SK-N-SH treated with all-trans-retinoic acid at 6 μM for 48 hours (cell line): Measurements from ENCODE around the gene ANKRD17.
"Not testable (repeated sequence)": the region's sequence is repeated elsewhere in the genome, so short reads cannot be mapped to it uniquely, and the experiment has no call there.

ENCODE experiments used
- ATAC-seq: fragments of 200-7000 bp; cut with Tn5 transposase; 3 replicates; pipeline ENCODE4 v1.9.1; 2020; ENCODE audit warnings: mild to moderate bottlenecking, moderate library complexity
- BACH2 ChIP-seq: fragments of 250-450 bp; sonication (Bioruptor Pico); IDR thresholded peaks from 2 replicates; pipeline ENCODE4 v1.9.0; 2021; ENCODE audit warnings: mild to moderate bottlenecking, borderline replicate concordance
- CSDC2 ChIP-seq: fragments of 250-450 bp; sonication (Bioruptor Pico); IDR thresholded peaks from 2 replicates; pipeline ENCODE4 v1.5.0; 2020; ENCODE audit warnings: mild to moderate bottlenecking, moderate library complexity
- ESRRG ChIP-seq: fragments of 250-450 bp; sonication (Bioruptor Pico); IDR thresholded peaks from 2 replicates; pipeline ENCODE4 v1.6.1; 2021; ENCODE audit warnings: mild to moderate bottlenecking
- ISL1 ChIP-seq: fragments of 250-450 bp; sonication (Bioruptor Pico); IDR thresholded peaks from 2 replicates; pipeline ENCODE4 v2.1.2; 2022; ENCODE audit warnings: mild to moderate bottlenecking, moderate library complexity
- OSR1 ChIP-seq: fragments of 250-450 bp; sonication (Bioruptor Pico); IDR thresholded peaks from 2 replicates; pipeline ENCODE4 v1.8.0; 2022; ENCODE audit warnings: moderate library complexity, mild to moderate bottlenecking, inconsistent platforms
- PPARA ChIP-seq: fragments of 250-450 bp; sonication (Bioruptor Pico); IDR thresholded peaks from 2 replicates; pipeline ENCODE4 v1.5.0; 2020; ENCODE audit warnings: mild to moderate bottlenecking, borderline replicate concordance
- RARB ChIP-seq: fragments of 250-450 bp; sonication (Bioruptor Pico); IDR thresholded peaks from 2 replicates; pipeline ENCODE4 v1.8.0; 2021; ENCODE audit warnings: mild to moderate bottlenecking, moderate library complexity
- SNAI2 ChIP-seq: fragments of 250-450 bp; sonication (Bioruptor Pico); IDR thresholded peaks from 2 replicates; pipeline ENCODE4 v1.5.0; 2020; ENCODE audit warnings: mild to moderate bottlenecking, moderate library complexity
- TCF4 ChIP-seq: fragments of 250-450 bp; sonication (Bioruptor Pico); IDR thresholded peaks from 2 replicates; pipeline ENCODE4 v1.8.0; 2021; ENCODE audit warnings: mild to moderate bottlenecking, moderate library complexity, borderline replicate concordance
- TOX ChIP-seq: fragments of 250-450 bp; sonication (Bioruptor Pico); IDR thresholded peaks from 2 replicates; pipeline ENCODE4 v1.8.0; 2021; ENCODE audit warnings: mild to moderate bottlenecking, moderate library complexity, borderline replicate concordance
- TSHZ2 ChIP-seq: fragments of 250-450 bp; sonication (Bioruptor Pico); IDR thresholded peaks from 2 replicates; pipeline ENCODE4 v1.5.0; 2020; ENCODE audit warnings: mild to moderate bottlenecking, moderate library complexity
- ZC3H10 ChIP-seq: fragments of 250-450 bp; sonication (Bioruptor Pico); IDR thresholded peaks from 2 replicates; pipeline ENCODE4 v1.5.1; 2021; ENCODE audit warnings: mild to moderate bottlenecking, moderate library complexity
- ZFP3 ChIP-seq: fragments of 250-450 bp; sonication (Bioruptor Pico); IDR thresholded peaks from 2 replicates; pipeline ENCODE4 v1.5.0; 2020; ENCODE audit warnings: mild to moderate bottlenecking, moderate library complexity
- ZFP30 ChIP-seq: fragments of 450-650 bp; formaldehyde crosslinking; IDR thresholded peaks from 2 replicates; pipeline ENCODE4 v1.5.0; 2022; ENCODE audit warnings: mild to moderate bottlenecking, moderate library complexity
- ZNF565 ChIP-seq: fragments of 450-650 bp; formaldehyde crosslinking; conservative IDR thresholded peaks from 2 replicates; pipeline ENCODE4 v1.5.0; 2020; ENCODE audit warnings: low read depth, mild to moderate bottlenecking, moderate library complexity
- ZNF70 ChIP-seq: fragments of 450-650 bp; formaldehyde crosslinking; IDR thresholded peaks from 2 replicates; pipeline ENCODE4 v1.5.0; 2020; ENCODE audit warnings: mild to moderate bottlenecking, moderate library complexity
- ZNF8 ChIP-seq: fragments of 450-650 bp; formaldehyde crosslinking; IDR thresholded peaks from 2 replicates; pipeline ENCODE4 v1.5.0; 2020; ENCODE audit warnings: mild to moderate bottlenecking, moderate library complexity
- TF ChIP-seq, protein P1 (sequence below): fragments of 250-450 bp; sonication (Bioruptor Pico); IDR thresholded peaks from 2 replicates; pipeline ENCODE4 v1.5.1; 2021; ENCODE audit warnings: mild to moderate bottlenecking, moderate library complexity
- TF ChIP-seq, protein P2 (sequence below): fragments of 250-450 bp; sonication (Bioruptor Pico); IDR thresholded peaks from 2 replicates; pipeline ENCODE4 v1.8.0; 2021; ENCODE audit warnings: low read depth, mild to moderate bottlenecking, moderate library complexity, borderline replicate concordance
- TF ChIP-seq, protein P3 (sequence below): fragments of 250-450 bp; sonication (Bioruptor Pico); IDR thresholded peaks from 2 replicates; pipeline ENCODE4 v1.8.0; 2020; ENCODE audit warnings: mild to moderate bottlenecking, moderate library complexity, borderline replicate concordance

Gene ANKRD17

DNA sequence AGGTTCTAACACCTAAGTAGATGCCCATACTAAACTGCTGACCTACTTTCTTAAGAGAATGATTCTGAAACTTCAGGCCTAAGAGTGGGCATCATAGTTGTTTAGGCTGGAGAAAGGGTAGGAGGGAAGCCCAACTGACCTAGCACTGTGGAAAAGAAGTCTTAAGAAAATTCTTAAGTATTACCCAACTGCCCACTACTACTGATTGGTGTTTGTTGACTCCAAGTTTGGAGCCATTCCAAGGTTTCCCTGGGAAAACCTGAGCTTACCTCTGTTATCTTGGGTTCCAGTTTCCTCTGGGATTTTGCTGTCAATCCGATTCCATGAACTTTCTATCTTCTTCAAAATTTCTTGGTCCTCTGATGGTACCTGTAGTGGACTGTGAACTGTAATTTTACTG, 23.9 kb downstream of the ANKRD17 start:
- ATAC-seq: no peak
- TF ChIP-seq, protein P1, sequence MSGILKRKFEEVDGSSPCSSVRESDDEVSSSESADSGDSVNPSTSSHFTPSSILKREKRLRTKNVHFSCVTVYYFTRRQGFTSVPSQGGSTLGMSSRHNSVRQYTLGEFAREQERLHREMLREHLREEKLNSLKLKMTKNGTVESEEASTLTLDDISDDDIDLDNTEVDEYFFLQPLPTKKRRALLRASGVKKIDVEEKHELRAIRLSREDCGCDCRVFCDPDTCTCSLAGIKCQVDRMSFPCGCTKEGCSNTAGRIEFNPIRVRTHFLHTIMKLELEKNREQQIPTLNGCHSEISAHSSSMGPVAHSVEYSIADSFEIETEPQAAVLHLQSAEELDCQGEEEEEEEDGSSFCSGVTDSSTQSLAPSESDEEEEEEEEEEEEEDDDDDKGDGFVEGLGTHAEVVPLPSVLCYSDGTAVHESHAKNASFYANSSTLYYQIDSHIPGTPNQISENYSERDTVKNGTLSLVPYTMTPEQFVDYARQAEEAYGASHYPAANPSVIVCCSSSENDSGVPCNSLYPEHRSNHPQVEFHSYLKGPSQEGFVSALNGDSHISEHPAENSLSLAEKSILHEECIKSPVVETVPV (CRISPR knock-in tag): no peak
- TF ChIP-seq TOX (no peak), ISL1 (CRISPR knock-in tag) (no peak), BACH2 (CRISPR knock-in tag) (no peak), ESRRG (no peak), ZC3H10 (CRISPR knock-in tag) (no peak)

DNA sequence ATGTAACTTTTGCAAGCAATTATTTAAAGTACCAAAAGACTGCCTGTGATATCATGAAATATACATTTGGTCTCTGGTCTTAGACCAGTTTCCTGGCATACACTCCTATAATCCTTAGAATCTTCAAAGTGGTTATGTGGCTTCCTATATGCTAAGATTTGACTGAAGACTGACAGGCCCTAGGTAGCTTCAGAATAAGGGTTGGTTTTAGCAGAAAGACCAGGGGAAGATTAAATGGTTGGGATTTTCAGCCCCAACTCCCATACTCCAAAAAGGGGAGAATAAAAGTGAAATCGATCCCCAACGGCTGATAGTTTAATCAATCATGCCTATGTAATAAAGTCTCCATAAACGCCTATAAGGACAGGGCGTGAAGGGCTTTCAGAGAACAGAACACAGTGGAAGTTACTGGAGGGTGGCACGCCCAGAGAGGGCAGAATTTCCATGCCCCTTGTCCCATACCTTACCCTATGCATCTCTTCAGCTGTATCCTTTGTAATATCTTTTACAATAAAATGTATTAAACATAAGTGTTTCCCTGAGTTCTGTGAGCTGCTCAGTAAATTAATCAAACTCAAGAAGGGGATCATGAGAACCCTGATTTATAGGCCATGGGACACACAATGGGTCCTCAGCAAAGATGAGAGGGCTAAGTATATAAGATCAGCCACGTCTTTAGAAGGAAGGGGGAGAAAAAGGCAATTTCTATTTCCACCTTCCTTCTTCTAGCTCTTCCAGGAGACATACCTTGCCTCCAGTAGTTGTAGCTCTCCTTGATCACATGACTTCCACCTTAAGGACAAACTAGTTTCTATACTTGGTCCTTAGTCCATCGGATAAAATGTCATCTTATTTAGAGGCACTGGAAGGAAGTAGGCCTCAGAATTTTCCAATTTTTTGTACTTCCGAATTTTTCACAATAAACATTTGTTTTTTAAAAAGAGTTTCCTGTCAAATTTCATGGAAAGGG, 26.8 kb downstream of the ANKRD17 start:
- ATAC-seq: no peak
- TF ChIP-seq, protein P2, sequence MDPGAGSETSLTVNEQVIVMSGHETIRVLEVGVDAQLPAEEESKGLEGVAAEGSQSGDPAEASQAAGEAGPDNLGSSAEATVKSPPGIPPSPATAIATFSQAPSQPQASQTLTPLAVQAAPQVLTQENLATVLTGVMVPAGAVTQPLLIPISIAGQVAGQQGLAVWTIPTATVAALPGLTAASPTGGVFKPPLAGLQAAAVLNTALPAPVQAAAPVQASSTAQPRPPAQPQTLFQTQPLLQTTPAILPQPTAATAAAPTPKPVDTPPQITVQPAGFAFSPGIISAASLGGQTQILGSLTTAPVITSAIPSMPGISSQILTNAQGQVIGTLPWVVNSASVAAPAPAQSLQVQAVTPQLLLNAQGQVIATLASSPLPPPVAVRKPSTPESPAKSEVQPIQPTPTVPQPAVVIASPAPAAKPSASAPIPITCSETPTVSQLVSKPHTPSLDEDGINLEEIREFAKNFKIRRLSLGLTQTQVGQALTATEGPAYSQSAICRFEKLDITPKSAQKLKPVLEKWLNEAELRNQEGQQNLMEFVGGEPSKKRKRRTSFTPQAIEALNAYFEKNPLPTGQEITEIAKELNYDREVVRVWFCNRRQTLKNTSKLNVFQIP (CRISPR knock-in tag): no peak
- TF ChIP-seq BACH2 (CRISPR knock-in tag): no peak
- TF ChIP-seq ZFP30: no peak
- no peak for TF ChIP-seq ZNF70 (CRISPR knock-in tag)
- no peak for TF ChIP-seq ZNF8
- no peak for TF ChIP-seq ESRRG
- no peak for TF ChIP-seq OSR1 (CRISPR knock-in tag)
- TF ChIP-seq PPARA (CRISPR knock-in tag): no peak
- TF ChIP-seq SNAI2 (CRISPR knock-in tag): no peak

DNA sequence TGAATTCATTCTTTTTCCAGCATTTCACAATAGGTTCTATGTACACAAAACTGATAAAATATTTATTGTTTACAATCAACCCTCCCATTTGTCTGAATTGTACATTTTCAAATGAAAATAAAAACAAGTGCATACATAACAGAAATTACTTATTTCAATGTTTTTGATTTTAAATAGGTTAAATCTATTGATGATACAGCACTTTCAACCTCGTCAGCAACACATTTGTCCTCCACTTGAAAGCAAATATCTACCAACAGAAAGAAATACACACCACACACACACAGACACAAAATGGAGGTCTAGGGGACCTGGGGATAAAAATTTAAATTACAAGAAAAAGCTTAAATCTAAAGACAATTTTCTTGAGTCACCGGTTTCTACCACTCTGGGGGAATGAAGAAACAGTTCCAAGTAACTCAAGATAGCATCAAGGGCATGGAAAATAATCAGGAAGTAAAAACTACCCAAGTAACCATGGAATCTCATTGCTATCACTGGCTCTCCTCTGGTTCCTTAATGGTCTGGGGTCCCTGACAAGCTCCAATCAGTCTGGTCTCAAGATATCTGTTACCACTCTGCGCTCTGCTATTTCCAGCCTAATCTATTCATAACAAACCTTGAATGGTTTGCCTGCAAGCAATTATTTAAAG, 27.6 kb downstream of the ANKRD17 start:
- no peak for ATAC-seq
- TF ChIP-seq ZNF8: no peak
- TF ChIP-seq ZC3H10 (CRISPR knock-in tag): no peak
- no peak for TF ChIP-seq TCF4 (CRISPR knock-in tag)
- TF ChIP-seq ZNF565 (CRISPR knock-in tag): no peak
- no peak for TF ChIP-seq ZFP30
- no peak for TF ChIP-seq ISL1 (CRISPR knock-in tag)
- TF ChIP-seq OSR1 (CRISPR knock-in tag): no peak
- no peak for TF ChIP-seq ESRRG
- no peak for TF ChIP-seq PPARA (CRISPR knock-in tag)
- no peak for TF ChIP-seq CSDC2 (CRISPR knock-in tag)
- TF ChIP-seq, all 23 proteins: peak for 0

DNA sequence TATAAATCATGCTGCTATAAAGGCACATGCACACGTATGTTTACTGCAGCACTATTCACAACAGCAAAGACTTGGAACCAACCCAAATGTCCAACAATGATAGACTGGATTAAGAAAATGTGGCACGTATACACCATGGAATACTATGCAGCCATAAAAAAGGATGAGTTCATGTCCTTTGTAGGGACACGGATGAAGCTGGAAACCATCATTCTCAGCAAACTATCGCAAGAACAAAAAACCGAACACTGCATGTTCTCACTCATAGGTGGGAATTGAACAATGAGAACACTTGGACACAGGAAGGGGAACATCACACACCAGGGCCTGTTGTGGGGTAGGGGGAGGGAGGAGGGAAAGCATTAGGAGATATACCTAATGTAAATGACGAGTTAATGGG, 29.8 kb downstream of the ANKRD17 start:
- ATAC-seq: not testable (repeated sequence)

GRCh38 chr4:73224886-73225285, 33.7 kb downstream of the ANKRD17 start:
- ATAC-seq: no peak
- TF ChIP-seq TSHZ2 (CRISPR knock-in tag): no peak
- TF ChIP-seq ZFP3 (CRISPR knock-in tag): no peak
- no peak for TF ChIP-seq PPARA (CRISPR knock-in tag)
- no peak for TF ChIP-seq SNAI2 (CRISPR knock-in tag)
- TF ChIP-seq, protein P3, sequence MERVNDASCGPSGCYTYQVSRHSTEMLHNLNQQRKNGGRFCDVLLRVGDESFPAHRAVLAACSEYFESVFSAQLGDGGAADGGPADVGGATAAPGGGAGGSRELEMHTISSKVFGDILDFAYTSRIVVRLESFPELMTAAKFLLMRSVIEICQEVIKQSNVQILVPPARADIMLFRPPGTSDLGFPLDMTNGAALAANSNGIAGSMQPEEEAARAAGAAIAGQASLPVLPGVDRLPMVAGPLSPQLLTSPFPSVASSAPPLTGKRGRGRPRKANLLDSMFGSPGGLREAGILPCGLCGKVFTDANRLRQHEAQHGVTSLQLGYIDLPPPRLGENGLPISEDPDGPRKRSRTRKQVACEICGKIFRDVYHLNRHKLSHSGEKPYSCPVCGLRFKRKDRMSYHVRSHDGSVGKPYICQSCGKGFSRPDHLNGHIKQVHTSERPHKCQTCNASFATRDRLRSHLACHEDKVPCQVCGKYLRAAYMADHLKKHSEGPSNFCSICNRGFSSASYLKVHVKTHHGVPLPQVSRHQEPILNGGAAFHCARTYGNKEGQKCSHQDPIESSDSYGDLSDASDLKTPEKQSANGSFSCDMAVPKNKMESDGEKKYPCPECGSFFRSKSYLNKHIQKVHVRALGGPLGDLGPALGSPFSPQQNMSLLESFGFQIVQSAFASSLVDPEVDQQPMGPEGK: no peak
- TF ChIP-seq TOX: no peak
- TF ChIP-seq RARB (CRISPR knock-in tag): no peak
- TF ChIP-seq, protein P2 (CRISPR knock-in tag): no peak
- no peak for TF ChIP-seq ZNF565 (CRISPR knock-in tag)
- TF ChIP-seq ESRRG: no peak
